ENCODE measurements around the gene TBL3.

DNA sequence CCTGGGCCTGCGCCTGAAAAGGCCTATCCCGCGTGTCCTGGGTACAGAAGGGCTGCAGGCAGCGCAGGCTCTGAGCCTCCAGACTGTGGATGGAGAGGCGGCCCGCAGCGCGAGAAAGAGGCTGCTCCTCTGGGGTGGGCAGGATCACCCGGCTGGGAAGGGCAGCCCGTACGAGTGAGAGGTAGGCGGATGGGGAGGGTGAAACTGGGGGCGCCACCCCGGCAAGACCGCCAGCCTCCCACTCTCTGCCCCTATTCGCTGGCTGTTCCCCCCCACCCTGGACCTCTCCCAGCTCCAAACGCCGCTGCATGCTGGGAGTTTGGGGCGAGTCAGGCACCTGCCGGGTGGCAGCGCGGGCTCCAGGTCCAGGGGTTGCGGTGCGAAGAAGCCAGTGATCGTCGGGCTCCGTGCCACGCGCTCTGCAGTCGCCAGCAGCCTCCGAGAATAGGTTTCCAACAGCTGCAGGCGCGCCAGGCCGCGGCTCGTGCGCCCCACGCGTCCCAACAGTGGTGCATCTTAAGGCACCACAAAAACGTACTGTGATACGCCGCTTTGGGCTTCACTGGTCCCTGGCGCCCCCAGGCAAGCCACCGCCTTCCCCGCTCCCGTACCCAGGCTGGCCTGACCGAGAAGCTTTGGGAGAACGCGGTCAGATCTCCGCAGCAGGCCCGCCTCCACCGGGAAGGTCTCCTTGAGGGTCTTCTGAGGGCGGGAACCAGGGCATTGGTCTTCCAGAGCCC, 8.3 kb downstream of the TBL3 start:
- TF ChIP-seq EZH2 (IDR thresholded peaks at IDR 0.05; ENCODE audit: low read depth) = no peak
- TF ChIP-seq, protein P1, sequence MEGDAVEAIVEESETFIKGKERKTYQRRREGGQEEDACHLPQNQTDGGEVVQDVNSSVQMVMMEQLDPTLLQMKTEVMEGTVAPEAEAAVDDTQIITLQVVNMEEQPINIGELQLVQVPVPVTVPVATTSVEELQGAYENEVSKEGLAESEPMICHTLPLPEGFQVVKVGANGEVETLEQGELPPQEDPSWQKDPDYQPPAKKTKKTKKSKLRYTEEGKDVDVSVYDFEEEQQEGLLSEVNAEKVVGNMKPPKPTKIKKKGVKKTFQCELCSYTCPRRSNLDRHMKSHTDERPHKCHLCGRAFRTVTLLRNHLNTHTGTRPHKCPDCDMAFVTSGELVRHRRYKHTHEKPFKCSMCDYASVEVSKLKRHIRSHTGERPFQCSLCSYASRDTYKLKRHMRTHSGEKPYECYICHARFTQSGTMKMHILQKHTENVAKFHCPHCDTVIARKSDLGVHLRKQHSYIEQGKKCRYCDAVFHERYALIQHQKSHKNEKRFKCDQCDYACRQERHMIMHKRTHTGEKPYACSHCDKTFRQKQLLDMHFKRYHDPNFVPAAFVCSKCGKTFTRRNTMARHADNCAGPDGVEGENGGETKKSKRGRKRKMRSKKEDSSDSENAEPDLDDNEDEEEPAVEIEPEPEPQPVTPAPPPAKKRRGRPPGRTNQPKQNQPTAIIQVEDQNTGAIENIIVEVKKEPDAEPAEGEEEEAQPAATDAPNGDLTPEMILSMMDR (conservative IDR thresholded peaks at IDR 0.05) = no peak
